GM19397 (cell line): ENCODE results near the gene PTPRA.
"Not testable (repeated sequence)": the region's sequence is repeated elsewhere in the genome, so short reads cannot be mapped to it uniquely, and the experiment has no call there.

Experiments used
- ATAC-seq: cut with Tn5 transposase; IDR thresholded peaks from one replicate; pipeline ENCODE4 v1.9.1; 2021; ENCODE audit warnings: mild to moderate bottlenecking, moderate library complexity; ENCODE audit not compliant: unreplicated experiment

The PTPRA gene

DNA sequence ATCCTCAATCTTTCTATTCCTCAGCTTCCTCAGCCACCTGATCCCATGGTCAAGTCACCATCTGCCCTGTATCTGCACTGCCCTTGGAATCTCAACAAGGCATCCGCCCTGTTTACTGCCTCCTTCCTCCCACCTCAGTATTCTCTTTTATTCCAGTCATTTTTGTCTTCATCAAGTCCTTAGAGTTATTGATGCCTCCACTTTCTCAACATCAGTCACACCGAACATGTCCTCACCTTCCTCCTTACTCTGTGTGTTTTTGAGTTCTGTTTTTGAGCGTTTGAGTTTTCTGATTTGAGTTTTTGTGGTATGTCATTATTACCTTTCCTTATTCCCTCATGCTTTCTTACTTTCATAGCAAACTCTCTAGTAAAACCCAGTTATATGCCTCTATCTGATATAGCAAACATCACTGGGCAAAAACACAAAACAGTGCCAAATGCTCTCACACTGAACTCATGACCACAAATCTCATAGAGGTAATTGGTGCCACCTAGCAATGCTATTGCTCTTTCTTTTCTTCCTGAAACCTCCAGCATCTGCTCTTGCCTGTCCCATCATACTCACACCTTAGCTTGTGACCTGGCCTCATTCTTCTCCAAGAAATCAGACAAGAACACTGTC is 158.4 kb downstream of the PTPRA start:
- no peak for ATAC-seq

DNA sequence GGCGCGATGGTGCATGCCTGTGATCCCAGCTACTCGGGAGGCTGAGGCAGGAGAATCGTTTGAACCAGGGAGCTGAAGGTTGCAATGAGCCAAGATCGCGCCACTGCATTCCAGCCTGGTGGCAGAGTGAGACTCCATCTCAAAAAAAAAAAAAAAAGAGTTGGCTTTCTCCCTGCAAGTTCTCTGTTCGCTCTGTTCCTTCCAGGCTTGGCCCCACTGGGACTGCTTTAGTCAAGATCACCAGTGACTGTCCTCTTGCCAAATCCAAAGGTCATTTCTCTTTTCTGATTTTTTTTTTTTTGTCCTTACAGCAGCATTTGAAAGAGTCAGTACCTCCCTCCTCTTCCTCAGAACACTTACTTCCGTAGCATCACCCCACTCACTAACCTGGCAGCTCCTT is 159.3 kb downstream of the PTPRA start:
- ATAC-seq = no peak

DNA sequence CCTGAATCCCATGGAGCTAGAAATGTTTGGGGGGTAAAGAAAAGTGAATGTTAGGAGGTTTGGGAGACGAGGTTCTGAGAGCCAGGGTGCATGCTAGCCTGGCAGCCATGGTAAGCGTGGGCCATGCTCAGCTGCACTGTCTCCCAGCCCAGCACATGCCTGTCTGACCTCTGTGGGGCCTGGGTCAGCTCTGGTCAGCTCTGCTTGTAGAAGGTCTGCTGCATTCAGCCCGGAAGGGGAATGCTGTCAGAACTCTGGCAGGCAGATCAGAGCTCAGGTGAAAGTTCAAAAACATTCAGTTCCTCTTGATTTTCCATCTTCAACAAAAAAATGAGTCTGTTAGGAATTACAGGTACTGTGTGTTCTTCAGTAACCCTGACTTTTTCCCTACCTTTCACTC is 164.4 kb downstream of the PTPRA start:
- ATAC-seq = no peak

DNA sequence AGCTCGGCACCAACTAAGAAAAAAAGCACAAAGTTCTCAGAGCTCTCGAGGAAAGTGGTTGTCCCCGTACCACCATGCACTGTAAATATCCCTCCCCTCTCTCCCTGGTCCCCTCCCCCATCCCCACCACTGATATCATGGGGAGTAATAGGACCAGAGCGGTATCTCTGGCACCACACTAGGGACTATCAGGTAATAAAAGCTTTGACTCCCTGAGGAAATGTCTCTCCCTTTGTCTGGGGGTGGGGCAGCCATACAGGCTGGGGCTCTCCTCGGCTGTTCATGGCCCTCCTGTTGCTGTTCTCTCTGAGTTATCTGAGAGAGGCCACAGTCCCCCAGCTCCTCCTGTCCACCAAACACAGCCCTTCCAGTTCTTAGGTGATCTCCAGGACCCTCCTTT is 165.2 kb downstream of the PTPRA start:
- no peak for ATAC-seq

DNA sequence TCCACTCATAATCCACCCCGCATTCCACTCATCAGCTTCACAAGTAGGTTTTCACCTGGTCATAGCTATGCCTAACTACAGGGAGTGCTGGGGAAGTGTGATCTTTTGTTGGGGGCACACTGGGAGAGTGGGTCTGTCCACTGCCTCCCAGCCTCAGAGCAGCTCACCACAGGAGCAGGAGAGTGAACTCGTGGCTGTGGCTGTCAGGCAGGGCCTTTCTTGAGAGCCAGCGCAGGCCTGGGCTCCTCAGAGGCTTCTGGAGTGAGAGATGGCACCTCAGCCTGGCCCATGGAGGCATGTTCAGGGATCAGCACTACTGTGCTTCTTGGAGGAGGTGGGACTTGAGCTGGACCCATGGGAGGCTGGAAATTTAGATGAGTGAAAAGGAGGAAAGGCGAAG is 166.1 kb downstream of the PTPRA start:
- ATAC-seq = no peak

DNA sequence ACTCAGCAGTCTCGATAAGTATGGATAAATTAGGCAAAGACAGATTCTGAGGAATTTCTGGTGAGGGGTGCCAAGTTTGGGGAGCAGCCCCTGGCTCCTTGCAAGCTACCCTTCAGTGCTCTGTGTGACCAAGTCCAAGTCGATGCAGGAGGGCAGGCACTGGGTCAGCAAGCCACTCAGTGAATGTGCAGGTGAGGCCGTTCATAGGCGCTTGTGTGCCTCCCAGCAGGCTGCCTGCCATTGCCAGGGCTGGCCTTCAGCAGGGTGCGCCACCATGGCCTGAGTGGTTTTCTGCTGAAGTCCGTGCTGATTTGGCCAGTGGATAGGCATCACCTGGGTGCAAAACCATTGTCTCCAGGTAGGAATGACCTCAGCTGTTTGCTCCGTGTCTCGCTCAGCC is 166.8 kb downstream of the PTPRA start:
- ATAC-seq = no peak

DNA sequence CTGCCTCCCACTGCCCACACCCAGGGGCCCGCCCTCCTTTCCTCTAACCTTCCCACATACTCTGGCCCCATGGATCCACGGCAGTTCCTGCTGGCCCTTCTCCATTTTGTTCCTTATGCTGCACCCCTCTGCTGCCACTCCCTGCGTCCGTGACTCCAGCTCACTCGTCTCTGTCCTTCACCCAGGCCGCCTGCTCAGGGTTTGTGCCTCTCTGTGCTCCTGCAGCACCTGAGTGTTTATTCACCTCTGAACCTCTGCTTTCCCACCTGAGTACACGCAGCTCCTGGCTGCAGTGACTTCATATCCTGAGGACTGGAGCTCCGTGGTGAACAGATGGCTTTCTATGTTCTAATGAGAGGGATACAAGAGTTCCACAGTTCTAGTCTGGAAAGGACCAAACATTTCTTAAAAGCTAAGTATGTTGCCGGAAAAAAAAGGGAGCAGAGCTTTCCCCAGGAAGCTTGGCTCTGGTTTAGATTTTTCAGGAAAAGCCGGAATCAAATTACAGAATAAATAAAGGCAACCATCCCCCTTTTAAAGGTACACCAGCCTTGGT is 168.7 kb downstream of the PTPRA start:
- no peak for ATAC-seq

DNA sequence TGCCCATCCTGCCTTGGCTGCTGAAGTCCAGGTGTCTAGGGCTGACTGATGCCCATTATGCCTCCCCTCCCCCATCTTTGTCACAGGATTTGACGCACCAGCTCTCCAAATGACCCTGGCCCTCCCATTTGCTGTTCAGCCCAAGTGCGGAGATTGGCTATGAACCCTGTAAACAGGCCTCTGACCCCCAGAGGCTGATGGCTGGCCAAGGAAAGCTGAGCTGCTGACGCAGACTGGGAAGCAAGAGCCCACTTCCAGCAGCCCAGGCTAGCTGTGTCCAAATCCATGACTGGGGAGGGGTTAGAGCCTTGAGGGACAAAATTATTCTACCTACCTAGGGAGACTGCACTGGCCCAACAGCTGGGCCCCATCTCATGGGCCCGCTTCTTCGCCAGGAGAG is 169.3 kb downstream of the PTPRA start:
- no peak for ATAC-seq

DNA sequence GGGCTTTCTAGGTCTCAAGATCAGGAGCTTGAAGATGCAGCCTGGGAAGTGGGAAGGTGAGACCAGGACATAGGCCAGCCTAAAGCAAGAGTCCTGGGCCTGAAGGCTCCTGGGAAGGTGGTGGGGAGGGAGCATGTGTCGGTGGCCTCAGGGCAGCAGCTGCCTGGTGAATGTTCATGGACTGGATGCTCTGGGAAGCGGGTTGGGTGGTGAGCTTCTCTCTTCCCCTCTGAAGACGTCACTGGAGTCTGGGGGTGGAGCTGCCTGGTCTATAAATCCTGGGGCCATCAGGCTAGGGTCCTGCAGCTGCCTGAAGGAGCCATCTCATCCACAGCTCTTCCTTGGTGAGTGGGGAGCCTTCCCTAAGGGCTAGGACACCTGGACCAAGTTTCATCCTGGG is 170.0 kb downstream of the PTPRA start, which contains the start of gene GNRH2:
GNRH2 (plus strand) TSS at position 301 of the 400 bp plus-strand sequence. CDS start 793 bp downstream, outside the sequence.
- ATAC-seq = no peak

DNA sequence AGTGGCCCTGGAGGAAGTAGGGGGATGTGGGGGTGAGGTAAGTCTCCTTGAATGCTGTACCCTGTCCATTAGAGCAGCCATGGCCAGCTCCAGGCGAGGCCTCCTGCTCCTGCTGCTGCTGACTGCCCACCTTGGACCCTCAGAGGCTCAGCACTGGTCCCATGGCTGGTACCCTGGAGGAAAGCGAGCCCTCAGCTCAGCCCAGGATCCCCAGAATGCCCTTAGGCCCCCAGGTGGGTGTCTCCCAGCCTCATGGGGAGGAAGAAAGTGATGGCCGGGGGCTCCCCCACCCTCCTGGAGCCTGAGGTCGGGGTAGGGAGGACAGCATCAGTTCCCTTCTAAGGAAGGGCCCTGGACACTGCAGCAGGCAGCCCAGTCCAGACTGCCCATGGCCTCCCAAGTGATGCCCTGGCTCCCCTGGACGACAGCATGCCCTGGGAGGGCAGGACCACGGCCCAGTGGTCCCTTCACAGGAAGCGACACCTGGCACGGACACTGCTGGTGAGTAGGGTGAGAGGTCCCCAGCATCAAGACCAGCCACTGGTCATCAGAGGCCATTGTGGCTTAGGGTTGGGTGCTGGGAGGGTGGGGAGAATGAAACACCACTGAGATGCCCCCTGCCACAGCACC is 171.2 kb downstream of the PTPRA start:
- ATAC-seq = no peak

DNA sequence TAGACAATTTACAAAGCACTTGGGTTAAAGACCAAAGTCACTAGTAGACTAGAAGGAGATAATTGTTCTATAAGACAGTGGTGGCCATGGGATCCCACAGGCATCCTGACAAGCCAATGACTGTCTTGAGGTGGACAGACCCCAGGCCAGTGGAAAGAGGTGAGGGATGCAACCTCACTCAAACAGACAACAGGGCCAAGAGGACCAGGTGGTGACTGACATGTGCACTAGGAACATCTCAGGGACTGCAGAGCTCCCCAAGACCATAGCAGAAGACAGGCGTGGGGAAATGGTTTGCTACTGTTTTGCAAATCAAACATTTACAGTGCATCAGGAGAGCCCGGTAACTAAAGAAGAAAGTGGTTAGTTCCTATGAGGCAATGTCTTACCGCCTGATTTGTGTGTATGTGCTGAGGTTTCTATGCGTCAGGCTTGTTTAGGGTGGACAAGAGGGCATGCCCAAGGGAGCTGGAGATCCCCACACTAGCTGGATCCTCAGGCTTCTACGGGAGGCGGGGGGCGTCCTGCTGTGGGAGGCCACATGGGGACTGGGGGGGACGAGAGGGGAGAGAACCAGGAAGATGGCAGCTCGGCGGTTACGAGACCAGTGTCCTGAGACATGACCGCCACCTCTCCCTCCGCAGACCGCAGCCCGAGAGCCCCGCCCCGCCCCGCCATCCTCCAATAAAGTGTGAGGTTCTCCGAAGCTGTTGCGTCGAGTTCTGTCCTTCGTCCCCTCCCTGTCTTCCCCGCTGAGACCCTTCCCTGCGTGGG is 171.9 kb downstream of the PTPRA start:
- peak; percentile 41 for ATAC-seq

DNA sequence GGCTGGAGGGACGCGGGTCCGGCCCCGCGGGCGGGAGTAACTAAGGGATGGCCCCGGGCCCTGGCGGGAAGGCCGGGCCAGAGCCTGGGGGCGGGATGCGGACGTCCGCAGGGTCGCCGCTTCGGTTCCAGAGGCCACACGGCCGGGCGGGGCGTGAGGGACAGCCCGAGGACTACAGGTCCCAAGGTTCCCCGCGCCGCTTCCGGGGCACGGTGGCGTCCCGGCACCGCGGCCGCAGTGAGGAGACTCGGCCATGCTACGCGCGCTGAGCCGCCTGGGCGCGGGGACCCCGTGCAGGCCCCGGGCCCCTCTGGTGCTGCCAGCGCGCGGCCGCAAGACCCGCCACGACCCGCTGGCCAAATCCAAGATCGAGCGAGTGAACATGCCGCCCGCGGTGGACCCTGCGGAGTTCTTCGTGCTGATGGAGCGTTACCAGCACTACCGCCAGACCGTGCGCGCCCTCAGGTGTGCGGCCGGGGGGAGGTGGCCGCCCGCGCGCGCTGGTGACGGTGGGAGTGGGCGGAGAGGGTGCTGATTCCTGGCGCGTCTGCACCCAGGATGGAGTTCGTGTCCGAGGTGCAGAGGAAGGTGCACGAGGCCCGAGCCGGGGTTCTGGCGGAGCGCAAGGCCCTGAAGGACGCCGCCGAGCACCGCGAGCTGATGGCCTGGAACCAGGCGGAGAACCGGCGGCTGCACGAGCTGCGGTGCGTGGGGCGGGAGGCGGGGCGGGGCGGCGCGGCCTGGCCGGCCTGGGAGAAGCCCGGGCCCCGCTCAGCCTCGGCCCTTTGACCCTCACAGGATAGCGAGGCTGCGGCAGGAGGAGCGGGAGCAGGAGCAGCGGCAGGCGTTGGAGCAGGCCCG is 172.8 kb downstream of the PTPRA start, which contains the start of gene MRPS26:
MRPS26 (plus strand) TSS at position 237 of the 861 bp plus-strand sequence; CDS start at position 254, 17 bp downstream.
- peak; percentile 91 for ATAC-seq

DNA sequence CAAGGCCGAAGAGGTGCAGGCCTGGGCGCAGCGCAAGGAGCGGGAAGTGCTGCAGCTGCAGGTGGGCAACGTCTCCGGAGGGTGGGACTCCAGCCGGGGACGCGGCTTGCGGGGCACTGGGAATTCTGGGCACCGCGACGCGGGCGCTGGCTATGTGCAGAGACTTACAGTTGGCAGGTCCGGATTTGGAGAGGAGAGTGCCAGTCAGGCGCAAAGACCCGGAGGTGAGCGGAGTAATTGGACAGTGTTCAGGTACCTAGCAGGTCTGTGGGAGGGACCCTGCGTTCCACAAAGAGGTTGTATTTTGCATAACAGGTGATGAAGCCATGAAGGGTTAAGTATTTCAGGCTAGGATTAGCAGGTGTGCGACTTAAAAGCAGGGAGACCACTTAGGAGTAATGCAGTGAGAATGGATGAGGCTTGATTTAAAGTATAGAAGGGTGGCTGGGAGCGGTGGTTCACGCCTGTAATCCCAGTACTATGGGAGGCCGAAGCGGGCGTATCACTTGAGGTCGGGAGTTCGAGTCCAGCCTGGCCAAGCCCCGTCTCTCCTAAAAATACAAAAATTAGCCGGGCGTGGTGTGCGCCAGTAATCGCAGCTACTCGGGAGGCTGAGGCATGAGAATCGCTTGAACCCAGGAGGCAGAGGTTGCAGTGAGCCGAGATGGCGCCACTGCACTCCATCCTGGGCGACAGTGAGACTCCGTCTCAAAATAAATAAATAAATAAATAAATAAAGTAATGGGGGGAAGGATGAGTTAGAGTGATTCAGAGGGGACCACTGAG is 173.6 kb downstream of the PTPRA start:
- ATAC-seq = no peak

DNA sequence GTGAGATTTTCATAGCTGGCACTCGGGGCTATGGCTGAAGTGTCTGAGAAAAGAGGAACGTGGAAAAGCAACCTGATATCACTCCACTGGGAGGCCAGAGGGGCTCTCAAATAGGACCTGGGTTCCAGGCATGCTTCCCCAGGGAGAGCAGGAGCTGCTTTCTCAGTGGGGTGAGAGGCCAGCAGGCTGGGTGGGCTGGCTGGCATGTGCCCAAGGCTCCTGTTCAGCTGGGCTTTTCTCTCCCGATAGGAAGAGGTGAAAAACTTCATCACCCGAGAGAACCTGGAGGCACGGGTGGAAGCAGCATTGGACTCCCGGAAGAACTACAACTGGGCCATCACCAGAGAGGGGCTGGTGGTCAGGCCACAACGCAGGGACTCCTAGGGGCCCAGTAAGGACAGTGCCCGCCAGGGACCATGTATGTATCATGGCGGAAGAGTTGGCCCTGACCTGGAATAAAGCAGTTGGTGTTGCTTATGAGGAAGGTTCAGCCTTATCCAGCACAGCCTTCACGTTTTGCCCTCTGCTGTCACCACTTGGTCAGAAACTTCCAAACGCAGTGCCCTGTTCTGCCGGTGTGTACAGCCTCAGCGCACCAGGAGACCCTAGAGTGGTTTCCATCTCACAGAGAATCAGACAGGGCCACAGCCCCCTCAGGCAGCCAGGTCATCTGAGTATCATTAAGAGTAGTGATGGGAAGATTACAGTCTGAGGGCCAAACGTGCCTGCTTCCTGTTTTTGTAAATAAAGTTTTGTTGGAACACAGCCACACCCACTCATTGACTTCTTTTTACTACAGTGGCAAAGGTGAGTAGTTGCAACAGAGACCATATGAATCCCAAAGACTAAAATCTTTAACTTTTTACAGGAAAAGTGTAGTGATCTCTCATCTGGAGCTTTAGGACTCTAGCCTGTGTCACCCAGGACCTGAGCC is 174.5 kb downstream of the PTPRA start:
- no peak for ATAC-seq

DNA sequence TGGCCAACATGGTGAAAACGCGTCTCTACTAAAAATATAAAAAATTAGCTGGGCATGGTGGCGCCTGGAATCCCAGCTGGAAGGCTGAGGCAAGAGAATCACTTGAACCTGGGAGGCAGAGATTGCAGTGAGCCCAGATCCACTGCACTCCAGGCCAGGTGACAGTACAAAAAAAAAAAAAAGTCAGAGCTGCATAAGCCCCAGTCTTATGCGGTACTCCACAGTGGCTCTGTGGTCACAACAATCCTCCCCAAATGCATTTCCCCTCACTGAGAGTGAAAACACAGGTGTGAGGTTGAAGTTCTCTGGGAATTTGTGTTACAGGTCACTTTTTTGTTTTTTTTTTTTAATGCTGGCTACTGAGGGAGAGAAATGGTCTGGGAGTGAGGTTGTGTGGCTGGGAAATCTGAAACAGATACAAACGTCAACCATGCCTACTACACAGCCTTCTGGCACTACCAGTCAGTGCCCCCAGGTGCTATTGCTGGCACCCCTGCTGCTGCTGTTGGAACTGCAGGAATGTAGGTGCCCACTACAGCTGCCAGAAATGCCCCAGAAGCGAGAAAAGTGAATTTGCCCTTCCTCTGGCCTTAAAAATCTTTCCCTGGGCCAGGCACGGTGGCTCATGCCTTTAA is 178.2 kb downstream of the PTPRA start:
- ATAC-seq = no peak

DNA sequence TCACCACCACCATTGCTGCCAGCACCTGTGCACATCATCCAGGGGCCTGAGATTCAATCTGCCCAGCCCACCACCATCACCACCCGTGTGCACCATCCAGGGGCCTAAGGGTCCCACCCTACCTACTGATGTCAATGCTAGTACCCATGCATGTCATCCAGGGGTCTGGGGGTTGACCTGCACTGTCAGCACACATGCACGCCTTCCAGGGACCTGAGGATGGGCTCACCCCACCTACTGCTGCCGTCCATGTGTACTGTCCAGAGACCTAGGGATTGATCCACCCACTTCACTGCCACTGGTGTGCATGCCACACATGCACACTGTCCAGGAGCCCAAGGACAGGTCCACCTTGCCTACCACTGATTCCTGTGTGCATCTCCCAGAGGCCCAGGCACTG is 186.2 kb downstream of the PTPRA start:
- ATAC-seq = no peak

DNA sequence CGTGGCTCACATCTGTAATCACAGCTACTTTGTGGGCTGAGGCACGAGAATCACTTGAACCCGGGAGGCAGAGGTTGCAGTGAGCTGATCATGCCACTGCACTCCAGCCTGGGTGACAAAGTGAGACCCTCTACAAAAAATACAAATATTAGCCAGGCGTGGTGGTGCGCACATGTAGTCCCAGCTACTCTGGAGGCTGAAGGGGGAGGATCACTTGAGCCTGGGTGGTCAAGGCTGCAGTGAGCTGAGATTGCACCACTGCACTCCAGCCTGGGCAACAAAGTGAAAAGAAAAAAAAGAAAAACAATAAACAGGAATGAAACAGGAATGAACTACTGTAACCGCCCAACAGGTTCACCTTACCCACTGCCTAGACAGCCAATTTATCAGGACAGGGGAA is 190.8 kb downstream of the PTPRA start:
- not testable (repeated sequence) for ATAC-seq
